GM18873 (cell line): Measurements from ENCODE around the gene ATRAID.
"Not testable (repeated sequence)": the region's sequence is repeated elsewhere in the genome, so short reads cannot be mapped to it uniquely, and the experiment has no call there.

Source experiments
- ATAC-seq: cut with Tn5 transposase; IDR thresholded peaks from one replicate; pipeline ENCODE4 v1.9.1; 2021; ENCODE audit warnings: mild to moderate bottlenecking, moderate library complexity, moderate number of reproducible peaks; ENCODE audit not compliant: unreplicated experiment, low FRiP score

The ATRAID gene

GRCh38 chr2:27191070-27191829, 20.6 kb upstream of the ATRAID start:
- ATAC-seq = no peak

- no peak for ATAC-seq
Measured at GRCh38 chr2:27194538-27195354, 17.1 kb upstream of the ATRAID start.

- not testable (repeated sequence) for ATAC-seq
Measured at GRCh38 chr2:27195799-27196198, 16.0 kb upstream of the ATRAID start.

GRCh38 chr2:27198068-27198467, 13.8 kb upstream of the ATRAID start:
- not testable (repeated sequence) for ATAC-seq

GRCh38 chr2:27198627-27199026, 13.2 kb upstream of the ATRAID start:
- no peak for ATAC-seq

- no peak for ATAC-seq
Measured at GRCh38 chr2:27199241-27199640, 12.6 kb upstream of the ATRAID start.

GRCh38 chr2:27201675-27202074, 10.2 kb upstream of the ATRAID start:
- no peak for ATAC-seq

- no peak for ATAC-seq
Measured at GRCh38 chr2:27202854-27203253, 9.0 kb upstream of the ATRAID start.

GRCh38 chr2:27203741-27204140, 8.1 kb upstream of the ATRAID start:
- ATAC-seq = no peak

GRCh38 chr2:27204566-27204965, 7.3 kb upstream of the ATRAID start:
- no peak for ATAC-seq

- ATAC-seq = no peak
Measured at GRCh38 chr2:27205206-27205605, 6.6 kb upstream of the ATRAID start.

GRCh38 chr2:27206346-27206745, 5.5 kb upstream of the ATRAID start:
- no peak for ATAC-seq

- ATAC-seq = no peak
Measured at GRCh38 chr2:27208486-27209050, 3.3 kb upstream of the ATRAID start.

- ATAC-seq = no peak
Measured at GRCh38 chr2:27209621-27210401, 2.0 kb upstream of the ATRAID start.

- ATAC-seq = peak; percentile 11
Measured at GRCh38 chr2:27211241-27211942, 449 bp upstream of the ATRAID start.

- no peak for ATAC-seq
Measured at GRCh38 chr2:27212626-27213471, 1.0 kb downstream of the ATRAID start.

- no peak for ATAC-seq
Measured at GRCh38 chr2:27214941-27215340, 3.1 kb downstream of the ATRAID start.

- ATAC-seq = no peak
Measured at GRCh38 chr2:27216416-27217137, 4.7 kb downstream of the ATRAID start.
